ENCODE results near the gene LIG1. TPM values are rescaled to one million over a fixed set of nuclear protein-coding genes. Genes with fewer than 3 reads are reported as not detected.

The LIG1 gene
- 4.5 and 5.8 TPM in 2 replicates for total RNA-seq

GRCh38 chr19:48169939-48170803, at the start of gene LIG1, which contains the start of gene ZSWIM9:
Gene LIG1, minus strand, starts transcription at chr19:48170344. Its CDS starts 4,778 bp downstream, at chr19:48165566.
Gene ZSWIM9, plus strand, starts transcription at chr19:48170680. Its CDS starts 1,123 bp downstream, at chr19:48171803.
- peaks cover 7% of the 10 kb centered on the region for H3K36me3 ChIP-seq (ENCODE audit: control insufficient read depth, insufficient read depth, low read length)
- TF ChIP-seq CTCF (IDR thresholded peaks at IDR 0.05; ENCODE audit: insufficient read depth, low read length, severe bottlenecking) = peak; percentile 16
- peak; percentile 84 for DNase-seq (ENCODE audit: low read depth)
- FAIRE-seq = no peak
- H3K27me3 ChIP-seq (ENCODE audit: control insufficient read depth, insufficient read depth, low read length) = no peaks in the 10 kb centered on the region
- peak within 1 kb of the TSS; percentile 76 for H3K4me3 ChIP-seq (ENCODE audit: low read depth, low read length)

GRCh38 chr19:48218997-48219396, 48.9 kb upstream of the LIG1 start:
- H3K36me3 ChIP-seq (ENCODE audit: control insufficient read depth, insufficient read depth, low read length) = no peaks in the 10 kb centered on the region
- no peak for TF ChIP-seq CTCF (IDR thresholded peaks at IDR 0.05; ENCODE audit: insufficient read depth, low read length, severe bottlenecking)
- no peak for FAIRE-seq
- H3K4me3 ChIP-seq (ENCODE audit: low read depth, low read length) = no peak overlapping the region
- no peaks in the 10 kb centered on the region for H3K27me3 ChIP-seq (ENCODE audit: control insufficient read depth, insufficient read depth, low read length)
- peak; percentile 44 for DNase-seq (ENCODE audit: low read depth)

- DNase-seq (ENCODE audit: low read depth) (no peak), FAIRE-seq (no peak)
- no peak for TF ChIP-seq CTCF (IDR thresholded peaks at IDR 0.05; ENCODE audit: insufficient read depth, low read length, severe bottlenecking)
- no peak overlapping the region for H3K4me3 ChIP-seq (ENCODE audit: low read depth, low read length)
- no peaks in the 10 kb centered on the region for H3K36me3 ChIP-seq (ENCODE audit: control insufficient read depth, insufficient read depth, low read length)
- no peaks in the 10 kb centered on the region for H3K27me3 ChIP-seq (ENCODE audit: control insufficient read depth, insufficient read depth, low read length)
Observed at GRCh38 chr19:48216933-48217332, 46.8 kb upstream of the LIG1 start.

- no peaks in the 10 kb centered on the region for H3K27me3 ChIP-seq (ENCODE audit: control insufficient read depth, insufficient read depth, low read length)
- DNase-seq (ENCODE audit: low read depth) (peak; percentile 4), FAIRE-seq (no peak)
- no peak for TF ChIP-seq CTCF (IDR thresholded peaks at IDR 0.05; ENCODE audit: insufficient read depth, low read length, severe bottlenecking)
- no peaks in the 10 kb centered on the region for H3K36me3 ChIP-seq (ENCODE audit: control insufficient read depth, insufficient read depth, low read length)
- no peak overlapping the region for H3K4me3 ChIP-seq (ENCODE audit: low read depth, low read length)
Observed at GRCh38 chr19:48213959-48214358, 43.8 kb upstream of the LIG1 start.

- Histone ChIP-seq H3K27me3 (ENCODE audit: control insufficient read depth, insufficient read depth, low read length) (no peaks in the 10 kb centered on the region), H3K4me3 (ENCODE audit: low read depth, low read length) (no peak overlapping the region), H3K36me3 (ENCODE audit: control insufficient read depth, insufficient read depth, low read length) (no peaks in the 10 kb centered on the region)
- no peak for DNase-seq (ENCODE audit: low read depth)
- no peak for TF ChIP-seq CTCF (IDR thresholded peaks at IDR 0.05; ENCODE audit: insufficient read depth, low read length, severe bottlenecking)
- no peak for FAIRE-seq
Observed at GRCh38 chr19:48210005-48210404, 39.9 kb upstream of the LIG1 start.

All from bronchial epithelial cell (primary cell).